ENCODE results near the gene CDC42SE1.
"Not testable (repeated sequence)": the region's sequence is repeated elsewhere in the genome, so short reads cannot be mapped to it uniquely, and the experiment has no call there.

Gene CDC42SE1, protein sequence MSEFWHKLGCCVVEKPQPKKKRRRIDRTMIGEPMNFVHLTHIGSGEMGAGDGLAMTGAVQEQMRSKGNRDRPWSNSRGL

DNA sequence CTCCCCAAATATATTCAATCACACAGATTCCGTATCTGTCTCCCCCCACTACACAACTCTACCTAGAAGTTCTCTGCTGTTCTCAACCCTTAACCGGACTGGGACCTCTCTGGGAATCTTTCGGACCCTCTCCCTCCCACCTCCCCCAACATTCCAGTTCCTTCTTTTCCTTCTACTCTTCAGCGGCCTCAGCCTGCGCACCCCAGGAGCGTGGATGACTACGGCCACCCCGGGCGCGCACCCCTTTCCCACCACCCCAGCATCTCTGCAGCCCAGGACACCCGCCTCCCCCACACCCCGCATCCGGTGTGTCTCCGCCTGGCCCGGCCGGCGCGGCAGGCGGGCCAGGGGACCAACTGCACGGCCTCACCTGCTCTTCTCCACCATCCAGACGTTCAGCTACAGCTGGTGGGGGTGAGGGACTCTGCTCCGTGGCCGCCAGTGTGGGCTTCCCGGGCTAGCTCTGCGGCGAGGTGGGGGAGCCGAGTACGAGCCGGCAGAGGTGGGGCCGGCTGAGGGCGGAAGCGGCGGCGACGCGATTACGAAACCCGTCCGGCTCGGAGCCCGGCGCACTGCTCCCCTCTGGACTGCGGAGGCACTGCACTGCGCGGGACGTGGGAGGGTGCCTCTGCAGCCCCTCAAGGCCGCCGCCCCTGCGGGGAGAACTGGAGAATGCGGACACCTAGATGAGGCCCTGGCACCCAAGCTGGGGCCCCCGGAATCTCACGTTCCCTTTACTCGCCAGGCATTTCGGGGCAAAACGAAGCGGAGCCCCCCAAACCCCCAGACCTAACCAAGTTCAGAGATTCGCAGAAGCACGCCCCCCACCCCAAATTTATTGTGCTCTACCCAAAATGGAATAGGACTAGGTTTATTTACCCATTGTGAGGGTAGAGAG, at the start of gene CDC42SE1:
Gene CDC42SE1 (minus strand): TSS at position 514 of the 898 bp plus-strand sequence. CDS start 3,892 bp downstream, outside the sequence.
- DNase-seq = peak; percentile 92

DNA sequence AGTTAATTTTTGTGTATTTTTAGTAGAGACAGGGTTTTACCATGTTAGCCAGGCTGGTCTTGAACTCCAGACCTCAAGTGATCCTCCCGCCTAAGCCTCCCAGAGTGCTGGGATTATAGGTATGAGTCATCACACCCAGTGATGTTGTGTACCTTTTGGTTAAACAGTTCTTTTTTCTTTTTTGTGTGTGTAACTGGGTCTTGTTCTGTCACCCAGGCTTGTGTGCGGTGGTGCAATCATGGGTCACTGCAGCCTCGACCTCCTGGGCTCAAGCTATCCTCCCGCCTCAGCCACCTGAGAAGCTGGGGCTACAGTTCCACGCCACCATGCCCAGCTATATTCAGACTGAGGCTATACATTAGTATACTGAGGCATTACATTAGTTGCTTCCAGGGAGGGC, 48.9 kb upstream of the CDC42SE1 start:
- DNase-seq = peak; percentile 24

DNA sequence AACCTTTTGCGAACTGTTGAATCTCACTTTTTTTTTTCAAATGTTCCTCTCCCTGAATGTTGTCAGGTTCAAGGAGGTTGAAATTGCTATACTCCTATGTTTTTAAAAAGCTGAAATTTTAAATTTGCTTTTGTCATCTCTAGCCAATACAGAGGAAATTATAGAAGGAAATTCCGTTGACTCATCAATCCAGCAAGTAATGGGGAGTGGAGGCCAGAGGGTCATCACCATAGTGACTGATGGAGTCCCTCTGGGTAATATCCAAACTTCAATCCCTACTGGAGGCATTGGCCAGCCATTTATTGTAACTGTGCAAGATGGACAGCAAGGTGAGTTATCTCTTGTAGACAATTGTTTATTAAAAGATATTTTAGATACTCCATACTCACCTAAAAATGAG, 47.5 kb upstream of the CDC42SE1 start:
- DNase-seq = no peak

DNA sequence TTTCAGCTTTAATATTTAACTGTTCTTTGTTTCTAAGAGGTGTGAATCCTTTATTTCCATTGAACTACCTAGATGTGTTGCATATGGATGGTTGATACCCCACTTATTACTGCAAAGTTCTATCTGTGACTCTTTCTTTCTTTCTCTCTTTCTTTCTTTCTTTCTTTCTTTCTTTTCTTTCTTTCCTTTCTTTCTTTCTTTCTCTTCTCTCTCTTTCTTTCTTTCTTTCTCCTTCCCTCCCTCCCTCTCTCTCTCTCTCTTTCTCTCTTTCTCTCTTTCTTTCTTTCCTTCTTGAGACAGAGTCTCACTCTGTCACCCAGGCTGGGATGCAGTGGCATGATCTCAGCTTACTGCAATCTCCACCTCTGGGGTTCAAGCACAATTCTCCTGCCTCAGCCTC, 45.2 kb upstream of the CDC42SE1 start:
- DNase-seq = no peak

DNA sequence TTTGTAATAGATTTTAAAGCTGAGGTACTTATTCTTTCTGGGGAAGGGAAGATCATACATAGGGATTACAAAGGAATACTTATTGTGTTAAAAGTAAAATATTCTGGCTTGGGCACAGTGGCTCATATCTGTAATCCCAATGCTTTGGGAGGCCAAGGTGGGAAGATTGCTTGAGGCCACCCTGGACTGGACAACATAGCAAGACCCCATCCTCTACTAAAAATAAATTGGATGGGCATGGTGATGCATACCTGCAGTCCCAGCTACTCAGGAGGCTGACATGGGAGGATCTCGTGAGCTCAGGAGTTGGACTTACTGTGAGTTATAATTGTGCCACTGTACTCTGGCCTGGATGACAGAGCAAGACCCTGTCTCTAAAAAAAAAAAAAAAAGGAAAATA, 38.7 kb upstream of the CDC42SE1 start:
- no peak for DNase-seq

DNA sequence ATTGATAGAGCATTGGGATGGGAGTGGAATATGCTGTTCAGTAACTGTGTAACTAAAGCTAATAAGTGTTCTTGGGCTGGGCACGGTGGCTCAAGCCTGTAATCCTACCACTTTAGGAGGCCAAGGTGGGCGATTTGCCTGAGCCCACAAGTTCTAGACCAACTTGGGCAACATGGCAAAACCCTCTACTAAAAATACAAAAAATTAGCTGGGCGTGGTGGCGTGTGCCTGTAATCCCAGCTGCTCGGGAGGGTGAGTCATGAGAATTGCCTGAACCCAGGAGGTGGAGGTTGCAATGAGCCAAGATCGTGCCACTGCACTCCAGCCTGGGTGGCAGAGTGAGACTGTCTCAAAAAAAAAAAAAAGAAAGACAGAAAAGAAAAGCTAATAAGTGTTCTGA, 38.0 kb upstream of the CDC42SE1 start:
- DNase-seq = not testable (repeated sequence)

DNA sequence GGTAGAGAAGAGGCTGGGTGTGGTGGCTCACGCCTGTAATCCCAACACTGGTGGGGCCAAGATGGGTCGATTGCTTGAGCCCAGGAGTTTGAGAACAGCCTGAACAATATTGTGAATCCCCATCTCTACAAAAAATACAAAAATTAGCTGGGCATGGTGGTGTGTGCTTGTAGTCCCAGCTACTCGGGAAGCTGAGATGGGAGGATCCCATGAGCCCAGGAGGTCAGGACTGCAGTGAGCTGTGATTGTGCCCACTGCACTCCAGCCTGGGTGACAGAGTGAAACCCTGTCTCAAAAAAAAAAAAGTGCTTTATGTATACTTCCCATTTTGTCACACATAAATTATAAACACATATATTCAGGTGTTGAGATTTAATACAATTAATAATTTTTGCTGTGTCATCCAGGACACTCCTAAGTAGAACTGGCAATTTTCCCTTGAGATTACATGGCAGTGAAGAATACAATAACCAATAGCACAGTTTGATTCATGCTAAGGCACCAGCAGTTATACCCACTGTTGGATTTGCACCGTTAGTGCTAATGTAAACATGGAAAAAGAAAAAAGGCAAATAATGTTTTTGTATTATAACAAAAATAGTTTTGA, 26.6 kb upstream of the CDC42SE1 start:
- DNase-seq = peak; percentile 6

DNA sequence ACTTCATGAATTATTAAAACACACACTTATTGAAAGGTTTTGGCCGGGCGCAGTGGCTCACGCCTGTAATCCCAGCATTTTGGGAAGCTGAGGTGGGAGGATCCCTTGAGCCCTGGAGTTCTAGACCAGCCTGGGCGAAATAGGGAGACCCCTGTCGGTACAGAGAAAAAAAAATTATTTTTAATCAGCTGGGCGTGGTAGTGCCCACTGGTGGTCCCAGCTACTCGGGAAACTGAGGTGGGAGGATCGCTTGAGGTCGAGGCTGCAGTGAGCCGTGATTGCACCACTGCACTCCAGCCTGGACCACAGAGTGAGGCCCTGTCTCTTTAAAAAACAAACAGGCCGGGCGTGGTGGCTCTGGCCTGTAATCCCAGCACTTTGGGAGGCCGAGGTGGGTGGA, 12.8 kb upstream of the CDC42SE1 start:
- DNase-seq = no peak

DNA sequence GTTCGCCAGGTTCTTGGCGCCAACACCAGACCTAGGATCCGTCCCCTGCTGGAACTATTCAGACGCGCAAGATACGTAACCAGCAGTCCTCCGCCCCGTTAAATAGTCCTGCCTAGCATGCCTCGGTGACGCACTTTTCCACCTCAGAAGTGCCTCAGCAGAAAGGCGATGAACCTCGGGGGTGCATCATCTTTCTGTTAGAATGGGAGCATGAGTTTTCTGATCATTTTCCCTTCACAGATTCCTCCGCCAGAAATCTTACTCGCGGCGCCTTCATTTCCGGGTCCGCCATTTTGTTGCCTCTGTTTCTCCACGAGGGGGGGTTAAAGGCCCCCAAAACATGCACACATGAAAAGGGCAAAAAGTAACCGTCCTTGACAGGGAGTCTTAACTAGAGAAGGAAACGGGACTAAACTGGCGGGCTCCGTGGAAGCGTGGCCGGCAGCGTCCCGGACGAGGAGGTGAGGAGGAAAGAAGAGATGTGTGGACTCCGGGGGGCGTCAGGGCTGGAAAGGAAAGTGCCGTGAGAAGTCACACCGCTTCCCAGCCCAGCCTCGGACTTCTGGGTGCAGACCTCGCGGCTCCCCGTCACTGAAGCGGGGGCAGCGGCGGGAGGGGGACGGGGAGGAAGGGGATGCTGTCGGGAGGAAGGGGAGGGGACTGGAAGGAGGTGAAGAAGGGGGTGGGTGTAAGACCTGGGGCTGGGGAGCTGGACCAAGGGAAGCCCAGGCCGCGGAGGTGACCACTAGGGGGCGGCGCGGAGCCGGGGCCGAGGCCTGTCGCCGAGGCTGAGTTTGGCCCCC, 11.3 kb upstream of the CDC42SE1 start, which contains the start of gene GABPB2:
Gene GABPB2 (plus strand): TSS at position 288 of the 803 bp plus-strand sequence. CDS start 17,429 bp downstream, outside the sequence.
- peak; percentile 97 for DNase-seq

DNA sequence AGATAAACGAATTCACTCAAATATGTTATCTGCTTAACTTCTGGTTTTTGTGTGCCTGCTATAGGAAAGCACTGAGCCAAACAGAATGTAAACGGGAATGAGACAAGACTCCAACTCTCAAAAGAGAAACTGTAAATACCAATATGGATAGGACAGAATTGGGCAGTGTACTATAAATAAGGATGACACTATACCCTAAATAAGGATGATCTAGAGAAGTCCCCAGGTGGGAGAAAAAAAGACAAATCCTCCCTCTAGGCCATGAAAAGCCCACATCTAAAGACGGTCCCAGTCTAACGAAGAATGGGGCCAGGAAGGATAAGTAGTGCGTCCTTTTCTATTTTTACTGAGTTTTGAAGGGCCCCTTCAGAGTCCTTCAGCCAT, 9.7 kb upstream of the CDC42SE1 start:
- DNase-seq = no peak

DNA sequence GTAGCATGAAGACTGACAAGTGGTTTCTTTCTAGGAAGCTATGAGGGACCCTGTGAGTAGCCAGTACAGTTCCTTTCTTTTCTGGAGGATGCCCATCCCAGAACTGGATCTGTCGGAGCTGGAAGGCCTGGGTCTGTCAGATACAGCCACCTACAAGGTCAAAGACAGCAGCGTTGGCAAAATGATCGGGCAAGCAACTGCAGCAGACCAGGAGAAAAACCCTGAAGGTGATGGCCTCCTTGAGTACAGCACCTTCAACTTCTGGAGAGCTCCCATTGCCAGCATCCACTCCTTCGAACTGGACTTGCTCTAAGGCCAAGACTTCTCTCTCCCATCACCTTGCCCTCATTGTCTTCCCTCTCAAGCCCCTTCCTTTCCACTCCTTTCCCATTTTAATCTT, 7.8 kb upstream of the CDC42SE1 start:
- no peak for DNase-seq

DNA sequence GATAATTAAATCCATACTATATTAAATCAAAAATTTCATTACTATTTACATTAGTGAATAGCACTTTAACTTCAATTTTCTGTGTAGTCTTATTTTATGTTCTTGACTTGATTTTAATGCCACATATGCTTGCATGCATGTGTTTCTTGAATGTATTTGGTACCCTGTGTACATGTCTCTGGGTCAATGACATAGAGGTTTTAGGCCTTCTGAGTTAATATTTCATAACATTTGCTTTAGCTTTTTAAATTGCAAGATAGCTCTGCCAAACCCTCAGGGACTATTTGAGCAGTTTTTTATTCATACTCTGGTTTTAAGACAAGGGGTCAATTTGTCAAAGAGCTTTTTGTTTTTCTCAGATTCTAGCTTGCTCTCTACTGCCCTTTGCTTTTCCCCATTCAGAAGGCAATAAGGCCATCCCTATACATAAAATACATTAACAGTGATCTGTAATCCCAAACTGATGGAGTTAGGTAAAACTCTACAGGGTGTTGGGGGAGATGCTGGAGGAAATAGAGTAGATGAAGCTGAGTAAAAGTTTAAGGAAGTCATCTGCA, 5.7 kb upstream of the CDC42SE1 start:
- no peak for DNase-seq

DNA sequence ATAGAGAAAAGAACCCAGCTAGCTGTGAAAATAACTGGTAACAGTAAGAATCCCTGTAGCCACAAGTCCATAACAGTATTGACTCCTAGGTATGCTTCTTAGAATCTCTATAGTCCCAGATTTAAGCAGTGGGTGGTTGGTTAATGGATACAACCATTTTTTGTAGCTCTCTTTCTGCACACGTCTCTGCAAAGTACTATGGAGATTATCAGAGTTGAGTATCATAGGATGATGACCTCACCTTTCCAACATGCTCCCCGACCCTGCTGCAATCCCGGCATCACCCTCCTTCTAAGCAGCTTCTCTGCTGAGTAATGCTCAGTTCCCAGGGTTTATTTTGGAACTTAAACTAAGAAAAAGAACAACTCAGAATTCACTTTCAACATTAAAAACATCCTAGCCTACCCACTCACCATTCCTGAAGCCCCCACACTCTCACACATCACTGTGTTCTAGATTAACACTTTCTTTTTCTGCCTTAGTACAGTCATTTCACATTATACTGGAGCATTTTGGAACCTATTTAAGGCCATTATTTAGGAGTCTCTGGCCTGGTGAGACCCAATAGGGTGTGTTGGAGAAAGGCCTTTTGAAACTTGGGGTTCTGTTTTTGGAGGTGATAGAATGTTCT, 3.4 kb upstream of the CDC42SE1 start:
- DNase-seq = peak; percentile 19

DNA sequence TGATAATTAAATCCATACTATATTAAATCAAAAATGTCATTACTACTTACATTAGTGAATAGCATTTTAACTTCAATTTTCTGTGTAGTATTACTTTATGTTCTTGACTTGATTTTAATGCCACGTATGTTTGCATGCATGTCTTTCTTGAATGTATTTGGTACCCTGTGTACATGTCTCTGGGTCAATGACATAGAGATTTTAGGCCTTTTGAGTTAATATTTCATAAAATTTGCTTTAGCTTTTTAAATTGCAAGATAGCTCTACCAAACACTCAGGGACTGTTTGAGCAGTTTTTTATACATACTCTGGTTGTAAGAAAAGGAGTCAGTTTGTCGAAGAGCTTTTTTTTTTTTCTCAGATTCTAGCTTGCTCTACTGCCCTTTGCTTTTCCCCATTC, 2.3 kb upstream of the CDC42SE1 start:
- no peak for DNase-seq

DNA sequence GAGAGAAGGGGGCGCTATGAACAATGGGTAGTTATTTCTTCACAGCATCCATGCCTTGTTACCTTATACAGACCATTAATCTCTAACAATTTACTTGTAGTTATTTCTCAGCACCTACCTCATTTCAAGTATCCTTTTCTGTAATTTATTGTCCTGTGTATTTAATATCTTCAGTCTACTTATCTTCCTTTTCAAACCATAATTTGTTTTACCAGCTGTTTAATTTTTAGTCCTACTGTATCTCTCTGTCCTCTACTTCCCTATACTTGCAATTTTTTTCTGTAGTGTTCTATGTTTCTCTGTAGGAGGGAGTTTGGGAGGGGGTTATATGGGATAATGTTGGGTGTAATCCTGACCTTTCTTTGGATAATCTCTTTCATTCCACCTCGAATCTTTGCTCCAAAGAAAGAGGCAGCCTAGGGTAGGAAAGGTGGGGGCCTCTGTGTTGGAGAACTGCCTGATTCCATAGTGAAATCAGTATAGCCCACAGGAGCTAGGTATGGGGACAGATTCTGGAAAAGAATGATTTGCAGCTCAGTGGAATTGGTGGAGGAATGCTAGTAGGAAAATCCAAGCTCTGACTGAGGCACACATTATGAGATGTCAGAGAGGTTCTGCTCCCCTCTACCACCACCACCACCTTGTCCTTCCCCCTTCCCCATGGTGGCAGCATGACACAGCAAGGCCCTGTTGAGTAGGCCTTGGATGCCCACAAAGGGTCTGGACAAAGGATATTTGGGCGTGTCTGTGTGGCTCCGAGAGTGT, 1.4 kb upstream of the CDC42SE1 start:
- DNase-seq = peak; percentile 68

DNA sequence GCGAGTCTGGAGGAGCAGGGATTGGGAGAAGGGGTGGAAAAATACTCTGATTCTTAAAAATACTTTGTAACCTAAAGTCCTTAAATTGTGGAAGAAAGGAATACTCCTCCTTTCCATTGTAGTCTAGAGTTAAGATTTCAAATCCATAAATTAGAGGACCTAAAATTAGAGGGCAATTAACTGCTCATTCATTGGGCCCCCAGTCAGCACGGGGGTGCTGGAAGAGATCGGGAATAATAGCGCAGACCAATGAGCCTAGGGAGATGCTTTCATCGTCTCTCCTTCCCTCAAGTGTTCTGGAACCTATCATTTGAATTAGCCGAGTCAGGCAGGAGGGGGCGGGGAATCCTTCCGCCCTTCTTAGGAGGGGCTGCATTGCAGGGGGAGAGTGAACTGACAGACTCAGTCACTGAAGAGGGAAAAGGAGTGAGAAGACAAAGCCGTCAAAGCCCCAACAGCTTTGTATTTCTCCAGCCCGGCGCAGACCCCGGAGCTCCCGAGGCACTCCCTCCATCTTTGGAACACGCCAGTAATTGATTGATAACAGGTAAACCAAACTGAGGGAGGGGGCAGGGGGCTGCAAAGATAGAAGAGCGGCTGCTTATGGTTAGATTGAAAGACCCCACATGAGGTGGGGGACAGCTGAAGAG, 710 bp upstream of the CDC42SE1 start, which contains the start of gene MLLT11:
Gene MLLT11 (plus strand): TSS at position 391 of the 650 bp plus-strand sequence. CDS start 6,828 bp downstream, outside the sequence.
- peak; percentile 81 for DNase-seq

DNA sequence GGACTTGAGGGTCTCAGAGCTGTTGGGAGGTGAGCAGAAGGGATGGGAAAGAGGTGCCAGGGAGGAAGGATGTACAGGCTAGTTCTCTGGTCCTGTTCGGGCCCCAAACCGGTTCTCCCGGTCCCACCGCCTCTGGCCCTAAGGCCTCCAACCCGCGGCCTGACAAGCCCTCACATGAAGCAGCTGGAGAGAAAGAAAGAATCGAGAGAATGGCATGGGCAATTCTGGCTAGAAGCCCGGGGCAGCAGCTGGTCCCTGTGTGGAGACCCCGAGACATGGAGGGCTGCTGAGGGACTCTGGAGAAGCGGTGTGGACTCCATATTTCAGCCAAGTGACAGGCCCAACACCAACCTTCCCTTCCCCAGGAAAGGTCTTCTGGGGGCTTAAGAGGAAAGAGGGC, 730 bp downstream of the CDC42SE1 start:
- peak; percentile 95 for DNase-seq

DNA sequence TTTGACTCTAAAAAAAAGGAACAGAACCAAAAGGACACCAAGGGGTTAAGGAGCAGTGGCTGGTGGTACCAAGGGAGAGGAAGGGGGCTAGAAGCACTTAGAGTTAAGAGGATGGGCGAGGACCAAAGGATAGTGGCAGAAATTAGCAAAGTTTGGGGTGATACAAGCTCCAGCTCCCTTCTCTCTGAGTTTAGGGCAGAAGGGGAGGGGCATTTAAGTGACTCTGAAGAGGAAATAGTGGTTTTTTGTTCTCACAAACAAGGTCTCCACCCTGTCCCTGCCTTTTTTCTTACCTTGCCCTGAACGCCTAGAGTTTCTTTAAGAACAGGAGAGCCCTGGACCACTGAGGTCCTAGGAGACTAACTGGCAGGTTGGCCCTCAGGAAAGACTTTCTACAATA, 3.3 kb downstream of the CDC42SE1 start:
- no peak for DNase-seq

DNA sequence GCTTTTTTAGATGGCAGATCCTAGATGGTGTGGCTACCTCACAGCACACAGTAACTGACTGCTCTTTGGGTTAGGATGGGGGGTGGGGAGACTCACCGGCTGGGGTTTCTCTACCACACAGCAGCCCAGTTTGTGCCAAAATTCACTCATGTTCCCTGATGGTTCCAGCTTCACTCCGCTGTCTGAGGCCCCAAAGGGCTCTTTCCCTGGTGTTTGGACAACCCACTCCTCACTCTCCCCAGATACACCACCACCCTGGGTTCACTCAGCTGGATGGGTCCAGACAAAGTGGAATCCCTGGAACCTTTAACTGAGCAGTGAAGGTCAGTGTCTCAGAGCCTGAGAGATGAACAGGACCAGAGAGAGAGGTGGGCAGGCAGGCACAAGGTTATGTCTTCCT, 3.8 kb downstream of the CDC42SE1 start:
- DNase-seq = no peak

DNA sequence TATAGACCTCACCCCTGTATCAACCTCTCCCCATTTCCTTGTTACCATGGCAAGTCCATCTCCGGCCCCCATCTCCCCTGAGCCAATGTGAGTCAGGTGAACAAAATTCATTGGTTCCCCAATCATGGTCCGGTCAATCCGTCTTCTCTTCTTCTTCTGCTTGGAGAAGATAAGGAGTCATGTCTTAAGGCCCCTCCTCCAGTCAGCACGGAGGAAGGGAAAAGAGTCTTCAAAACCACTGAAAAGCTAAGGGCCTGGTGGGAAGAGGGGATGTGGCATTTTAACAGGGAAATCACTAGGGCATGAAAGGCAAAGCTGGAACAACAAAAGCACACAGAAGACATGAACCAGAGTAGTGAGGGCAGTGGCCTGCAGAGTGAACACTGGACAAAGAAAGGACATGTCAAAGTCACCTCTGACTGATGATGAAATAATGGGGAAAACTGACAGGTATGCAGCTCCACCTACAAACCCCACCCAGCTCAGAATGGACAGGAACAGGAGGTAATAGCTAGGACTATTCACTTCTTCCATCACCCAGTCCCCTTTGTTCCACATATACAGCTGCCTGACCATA, 4.4 kb downstream of the CDC42SE1 start:
- no peak for DNase-seq

Data from DMS53 (cell line).